Stimulated activated CD8-positive, alpha-beta memory T cell treated with anti-CD3 and anti-CD28 coated beads, Interleukin-4, amount 100 ng/mL, for 4 hours (primary cell): ENCODE data around the gene DNAI2.
"Not testable (repeated sequence)": the region's sequence is repeated elsewhere in the genome, so short reads cannot be mapped to it uniquely, and the experiment has no call there.

Experiments
- DNase-seq, 2 donors: peaks; one replicate each; pipeline ENCODE4 v3.0.0-alpha.2; 2020; ENCODE audit warnings: low read depth in 2 of 2, low spot score in 1 of 2

DNAI2 gene

GRCh38 chr17:74244548-74244947, 29.5 kb upstream of the DNAI2 start:
- DNase-seq: no peak

GRCh38 chr17:74245145-74245831, 28.7 kb upstream of the DNAI2 start:
- DNase-seq: no peak

GRCh38 chr17:74245871-74246270, 28.2 kb upstream of the DNAI2 start:
- no peak for DNase-seq

- DNase-seq: no peak
Measured at GRCh38 chr17:74249590-74250270, 24.3 kb upstream of the DNAI2 start.

- no peak for DNase-seq
Measured at GRCh38 chr17:74250324-74250995, 23.6 kb upstream of the DNAI2 start.

GRCh38 chr17:74251051-74251450, 23.0 kb upstream of the DNAI2 start:
- no peak for DNase-seq

- DNase-seq: no peak
Measured at GRCh38 chr17:74251569-74251968, 22.5 kb upstream of the DNAI2 start.

GRCh38 chr17:74252211-74252610, 21.8 kb upstream of the DNAI2 start:
- DNase-seq: no peak

- no peak for DNase-seq
Measured at GRCh38 chr17:74253036-74253435, 21.0 kb upstream of the DNAI2 start.

GRCh38 chr17:74257311-74257710, 16.7 kb upstream of the DNAI2 start:
- DNase-seq: no peak

GRCh38 chr17:74259667-74260524, 14.1 kb upstream of the DNAI2 start:
- DNase-seq: no peak

- DNase-seq: no peak
Measured at GRCh38 chr17:74260525-74260850, 13.5 kb upstream of the DNAI2 start.

GRCh38 chr17:74262601-74263000, 11.4 kb upstream of the DNAI2 start:
- DNase-seq: no peak

- not testable (repeated sequence) for DNase-seq
Measured at GRCh38 chr17:74267054-74267453, 7.0 kb upstream of the DNAI2 start.

GRCh38 chr17:74267579-74267978, 6.5 kb upstream of the DNAI2 start:
- no peak for DNase-seq

- no peak for DNase-seq
Measured at GRCh38 chr17:74267987-74268499, 6.0 kb upstream of the DNAI2 start.

GRCh38 chr17:74268558-74268957, 5.5 kb upstream of the DNAI2 start:
- DNase-seq: no peak

- no peak for DNase-seq
Measured at GRCh38 chr17:74270333-74270732, 3.7 kb upstream of the DNAI2 start.

GRCh38 chr17:74271281-74271680, 2.8 kb upstream of the DNAI2 start:
- DNase-seq: no peak

- DNase-seq: no peak
Measured at GRCh38 chr17:74271901-74272561, 2.0 kb upstream of the DNAI2 start.

- DNase-seq: no peak
Measured at GRCh38 chr17:74272731-74273201, 1.3 kb upstream of the DNAI2 start.
